PC-9 (cell line): Measurements from ENCODE around the gene LRRC7. TPM values are rescaled to one million over a fixed set of nuclear protein-coding genes. Genes with fewer than 3 reads are reported as not detected.

ENCODE experiments used
- BruUV-seq: library from RNA; stranded (reverse); fragments of 400-500 nt; replicated peaks from 2 replicates; lab custom pipeline; 2021; lab: Mats Ljungman, UMichigan
- CTCF ChIA-PET: fragments of 300-600 bp; sonication (Branson Sonifier 250); formaldehyde crosslinking; loops from one replicate; lab custom pipeline; 2022; ENCODE audit warnings: antibody characterized with exemption; lab: Charles Lee
- POLR2A ChIA-PET: fragments of 300-600 bp; sonication (Branson Sonifier 250); formaldehyde crosslinking; loops from one replicate; lab custom pipeline; 2022; ENCODE audit warnings: antibody characterized with exemption; ENCODE audit not compliant: unreplicated experiment; lab: Charles Lee
- DNase-seq, 2 experiments: peaks; one replicate each; pipeline versions ENCODE4 v3.0.0 to v3.0.0-alpha.2; 2015 to 2022; ENCODE audit warnings: mixed read lengths in 1 of 2
- H2AFZ ChIP-seq: fragments of 200-600 bp; sonication (generic); 2 replicates; pipeline ENCODE4 v1.8.1; 2017; ENCODE audit warnings: antibody characterized with exemption
- H3F3A ChIP-seq: fragments of 200-600 bp; sonication (generic); 2 replicates; pipeline ENCODE4 v1.8.1; 2017; ENCODE audit warnings: antibody characterized with exemption, mild to moderate bottlenecking, low read depth; ENCODE audit not compliant: insufficient read depth
- H3K27ac ChIP-seq: fragments of 200-600 bp; sonication (generic); 2 replicates; pipeline ENCODE4 v1.6.1; 2016; ENCODE audit warnings: mixed run types
- H3K27me3 ChIP-seq: fragments of 200-600 bp; sonication (generic); 2 replicates; pipeline ENCODE4 v1.6.1; 2016; ENCODE audit warnings: low read depth, mixed run types; ENCODE audit not compliant: insufficient read depth
- H3K36me3 ChIP-seq: fragments of 200-600 bp; sonication (generic); 2 replicates; pipeline ENCODE4 v1.6.1; 2016; ENCODE audit warnings: low read depth, mixed run types
- H3K4me1 ChIP-seq: fragments of 200-600 bp; sonication (generic); replicated peaks from 2 replicates; pipeline ENCODE4 v1.6.1; 2016; ENCODE audit warnings: mixed run types; ENCODE audit not compliant: insufficient read depth
- H3K4me2 ChIP-seq: fragments of 200-600 bp; sonication (generic); 2 replicates; pipeline ENCODE4 v1.6.1; 2017; ENCODE audit warnings: mixed run types
- H3K4me3 ChIP-seq: fragments of 200-600 bp; sonication (generic); 2 replicates; pipeline ENCODE4 v1.6.1; 2016; ENCODE audit warnings: mixed run types
- H3K79me2 ChIP-seq: fragments of 200-600 bp; sonication (generic); 2 replicates; pipeline ENCODE4 v1.6.1; 2017; ENCODE audit warnings: low read depth, mixed run types
- H3K9me2 ChIP-seq: fragments of 200-600 bp; sonication (generic); 2 replicates; pipeline ENCODE4 v1.8.1; 2017; ENCODE audit warnings: mild to moderate bottlenecking; ENCODE audit not compliant: insufficient read depth
- H3K9me3 ChIP-seq: fragments of 200-600 bp; sonication (generic); 2 replicates; pipeline ENCODE4 v1.8.1; 2016; ENCODE audit warnings: low read depth; ENCODE audit not compliant: insufficient read depth
- H4K20me1 ChIP-seq: fragments of 200-600 bp; sonication (generic); 2 replicates; pipeline ENCODE4 v1.8.1; 2017; ENCODE audit not compliant: insufficient read depth
- CTCF ChIP-seq: fragments of 200-600 bp; sonication (generic); conservative IDR thresholded peaks from 2 replicates; pipeline ENCODE4 v1.6.1; 2017; ENCODE audit warnings: mixed run types, antibody characterized with exemption, mild to moderate bottlenecking, moderate library complexity
- EZH2 ChIP-seq: fragments of 200-600 bp; sonication (generic); IDR thresholded peaks from 2 replicates; pipeline ENCODE4 v1.8.0; 2017; ENCODE audit warnings: antibody characterized with exemption, low read depth
- intact Hi-C: fragments of 100-400 bp; cut with micrococcal nuclease; formaldehyde crosslinking; loops from one replicate; pipeline ENCODE4 v1.10.0; 2022; ENCODE audit not compliant: unreplicated experiment
- total RNA-seq: library from RNA; stranded (reverse); gene quantifications from 2 replicates; pipeline ENCODE4 v1.2.3, GENCODE V29; 2021

Gene LRRC7
- total RNA-seq, 1 experiment from 2014 or later: not detected

DNA sequence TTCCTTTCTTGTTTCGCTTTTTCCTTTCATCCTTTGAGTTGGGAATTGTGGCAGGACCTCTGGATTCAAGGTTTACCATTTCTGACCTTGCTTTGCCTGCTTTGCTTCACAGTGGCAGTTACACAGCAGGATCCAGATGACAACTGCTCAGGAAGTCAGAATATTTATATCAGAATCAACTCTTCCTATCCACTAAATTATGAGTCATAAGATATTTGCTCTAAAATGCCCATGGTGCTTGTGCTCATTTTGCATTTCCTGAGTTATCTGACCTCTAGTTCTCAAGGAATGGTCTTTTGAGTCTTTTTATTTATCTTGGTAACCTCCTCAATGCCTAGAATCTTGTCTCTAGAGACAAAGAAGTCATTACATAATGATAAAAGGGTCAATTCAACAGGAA lies 290.8 kb downstream of the LRRC7 start:
- no peak overlapping the region for H3K4me2 ChIP-seq
- no peak for DNase-seq
- TF ChIP-seq CTCF (no peak), EZH2 (no peak)
- no peak overlapping the region for H3K4me3 ChIP-seq
- no peak overlapping the region for H3K27ac ChIP-seq
- H3K27me3 ChIP-seq: no peaks in the 10 kb centered on the region
- no TSS peak for BruUV-seq
- H3K9me3 ChIP-seq: no peaks in the 10 kb centered on the region
- H3K79me2 ChIP-seq: no peaks in the 10 kb centered on the region
- ChIA-PET POLR2A (no interaction called here), CTCF (no interaction called here)
- no peaks in the 10 kb centered on the region for H3K36me3 ChIP-seq
- no peak overlapping the region for H2AFZ ChIP-seq
- H4K20me1 ChIP-seq: no peaks in the 10 kb centered on the region
- intact Hi-C loops: no loop called here
- H3K4me1 ChIP-seq: no peaks in the 10 kb centered on the region
- H3K9me2 ChIP-seq: no peaks in the 10 kb centered on the region
- no peaks in the 10 kb centered on the region; the same call in 1 of the 2 replicates for H3F3A ChIP-seq

- Histone ChIP-seq H3K27ac (no peak overlapping the region), H2AFZ (peak overlapping the region; percentile 37; the same call in 1 of the 2 replicates), H3K79me2 (no peaks in the 10 kb centered on the region), H3K4me1 (no peaks in the 10 kb centered on the region), H3F3A (no peaks in the 10 kb centered on the region; the same call in 1 of the 2 replicates), H3K36me3 (no peaks in the 10 kb centered on the region), H3K27me3 (no peaks in the 10 kb centered on the region), H3K9me2 (no peaks in the 10 kb centered on the region), H4K20me1 (no peaks in the 10 kb centered on the region), H3K4me2 (no peak overlapping the region), H3K9me3 (no peaks in the 10 kb centered on the region), H3K4me3 (no peak overlapping the region)
- TF ChIP-seq EZH2 (no peak), CTCF (no peak)
- intact Hi-C loops: no loop called here
- ChIA-PET POLR2A (no interaction called here), CTCF (no interaction called here)
- BruUV-seq: no TSS peak
- DNase-seq: no peak
Observed at GRCh38 chr1:69861641-69862040, 293.9 kb downstream of the LRRC7 start.

- no peaks in the 10 kb centered on the region for H3K79me2 ChIP-seq
- H3K9me2 ChIP-seq: 0 out of 2 replicates have a peak, but pooled peaks cover 6% of the 10 kb centered on the region
- ChIA-PET CTCF (interaction anchor here (0.6 kb wide), 1 partner anchor 565 kb away, joined by 3 read pairs; no protein-coding TSS in a partner anchor), POLR2A (no interaction called here)
- no peak overlapping the region for H3K4me2 ChIP-seq
- H3K36me3 ChIP-seq: no peaks in the 10 kb centered on the region
- intact Hi-C loops: no loop called here
- H2AFZ ChIP-seq: no peak overlapping the region
- H3K9me3 ChIP-seq: no peaks in the 10 kb centered on the region
- no peaks in the 10 kb centered on the region for H4K20me1 ChIP-seq
- H3K27ac ChIP-seq: no peak overlapping the region
- TF ChIP-seq EZH2 (no peak), CTCF (no peak)
- H3F3A ChIP-seq: no peaks in the 10 kb centered on the region; the same call in 1 of the 2 replicates
- H3K4me1 ChIP-seq: no peaks in the 10 kb centered on the region
- H3K27me3 ChIP-seq: no peaks in the 10 kb centered on the region
- no peak for DNase-seq
- H3K4me3 ChIP-seq: no peak overlapping the region
- no TSS peak for BruUV-seq
Observed at GRCh38 chr1:69862906-69863305, 295.2 kb downstream of the LRRC7 start.
